Measurements from ENCODE around the gene RIOK2.

The RIOK2 gene

GRCh38 chr5:97115932-97116331 is 67.1 kb downstream of the RIOK2 start:
- H3K9ac ChIP-seq (ENCODE audit: low read depth in 1 of 2, low read length in 2 of 2), result no peak overlapping the region

GRCh38 chr5:97112230-97112629 is 70.8 kb downstream of the RIOK2 start:
- no peak overlapping the region for H3K9ac ChIP-seq (ENCODE audit: low read depth in 1 of 2, low read length in 2 of 2)
- H3K36me3 ChIP-seq (ENCODE audit: control insufficient read depth in 1 of 2, insufficient read depth in 2 of 2, low read length in 2 of 2), result no peaks in the 10 kb centered on the region
- peaks cover 12 to 16% of the 10 kb centered on the region in 2 donors for H3K4me1 ChIP-seq (ENCODE audit: control insufficient read depth in 1 of 2, insufficient read depth in 2 of 2, low read length in 2 of 2)
- no peaks in the 10 kb centered on the region for H3K9me3 ChIP-seq (ENCODE audit: control insufficient read depth in 1 of 2, low read length in 2 of 2)
- peaks cover 0 to 3% of the 10 kb centered on the region in 2 donors for H3K27me3 ChIP-seq (ENCODE audit: control insufficient read depth in 1 of 2, insufficient read depth in 2 of 2, low read length in 2 of 2)
- H3K4me3 ChIP-seq (ENCODE audit: low read depth in 1 of 2, low read length in 2 of 2), result no peak overlapping the region
- no peak overlapping the region for H3K27ac ChIP-seq (ENCODE audit: low read depth, low read length)

More at GRCh38 chr5:97115932-97116331, 67.1 kb downstream of the RIOK2 start:
- H3K4me1 ChIP-seq (ENCODE audit: control insufficient read depth in 1 of 2, insufficient read depth in 2 of 2, low read length in 2 of 2), result peaks cover 9 to 14% of the 10 kb centered on the region in 2 donors
- H3K27me3 ChIP-seq (ENCODE audit: control insufficient read depth in 1 of 2, insufficient read depth in 2 of 2, low read length in 2 of 2), result peaks cover 0 to 1% of the 10 kb centered on the region in 2 donors
- no peak overlapping the region for H3K4me3 ChIP-seq (ENCODE audit: low read depth in 1 of 2, low read length in 2 of 2)
- no peaks in the 10 kb centered on the region for H3K36me3 ChIP-seq (ENCODE audit: control insufficient read depth in 1 of 2, insufficient read depth in 2 of 2, low read length in 2 of 2)
- no peak overlapping the region for H3K27ac ChIP-seq (ENCODE audit: low read depth, low read length)
- no peaks in the 10 kb centered on the region for H3K9me3 ChIP-seq (ENCODE audit: control insufficient read depth in 1 of 2, low read length in 2 of 2)

DNA sequence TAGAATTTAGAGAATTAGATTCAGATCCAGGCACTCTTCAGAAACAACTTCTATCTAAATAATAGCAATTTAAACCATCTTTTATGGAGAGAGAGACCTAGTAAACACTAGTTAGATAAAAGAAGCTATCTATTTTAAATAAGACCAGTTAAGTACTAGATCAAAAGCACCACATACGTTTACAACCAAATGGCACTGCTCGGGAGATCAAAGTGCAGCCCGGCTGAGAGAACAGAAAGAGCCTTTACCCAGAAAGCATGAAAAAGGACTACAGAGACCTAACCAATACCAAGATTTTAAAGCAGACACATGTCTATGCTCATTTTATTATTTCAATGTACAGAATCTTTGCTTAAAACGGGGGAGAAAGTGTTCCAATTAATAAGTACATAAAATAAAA is 71.4 kb downstream of the RIOK2 start:
- peaks cover 14 to 16% of the 10 kb centered on the region in 2 donors for H3K4me1 ChIP-seq (ENCODE audit: control insufficient read depth in 1 of 2, insufficient read depth in 2 of 2, low read length in 2 of 2)
- H3K4me3 ChIP-seq (ENCODE audit: low read depth in 1 of 2, low read length in 2 of 2), result no peak overlapping the region
- H3K27me3 ChIP-seq (ENCODE audit: control insufficient read depth in 1 of 2, insufficient read depth in 2 of 2, low read length in 2 of 2), result peaks cover 0 to 3% of the 10 kb centered on the region in 2 donors
- no peaks in the 10 kb centered on the region for H3K9me3 ChIP-seq (ENCODE audit: control insufficient read depth in 1 of 2, low read length in 2 of 2)
- no peak overlapping the region for H3K9ac ChIP-seq (ENCODE audit: low read depth in 1 of 2, low read length in 2 of 2)
- no peaks in the 10 kb centered on the region for H3K36me3 ChIP-seq (ENCODE audit: control insufficient read depth in 1 of 2, insufficient read depth in 2 of 2, low read length in 2 of 2)
- H3K27ac ChIP-seq (ENCODE audit: low read depth, low read length), result no peak overlapping the region

DNA sequence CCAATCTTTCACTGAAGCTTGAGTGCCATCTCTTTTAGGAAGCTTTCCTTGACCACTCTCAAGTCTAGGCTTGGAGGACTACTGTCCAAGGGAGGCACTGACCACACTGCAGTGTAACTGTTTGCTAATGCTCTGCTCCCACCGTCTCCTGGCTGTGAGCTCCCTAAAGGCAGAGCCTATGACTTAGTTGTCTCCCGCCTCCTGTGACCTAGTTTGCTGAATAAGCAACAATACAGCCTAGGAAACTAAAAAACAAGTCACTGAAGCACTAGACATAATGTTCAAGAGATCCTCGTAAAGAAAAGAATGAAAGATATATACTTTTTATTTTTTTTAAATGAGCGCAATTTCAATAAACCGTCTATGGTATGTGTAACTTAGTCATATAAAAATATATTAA is 72.0 kb downstream of the RIOK2 start:
- Histone ChIP-seq H3K27ac (ENCODE audit: low read depth, low read length) (no peak overlapping the region), H3K9ac (ENCODE audit: low read depth in 1 of 2, low read length in 2 of 2) (no peak overlapping the region), H3K36me3 (ENCODE audit: control insufficient read depth in 1 of 2, insufficient read depth in 2 of 2, low read length in 2 of 2) (no peaks in the 10 kb centered on the region), H3K4me3 (ENCODE audit: low read depth in 1 of 2, low read length in 2 of 2) (no peak overlapping the region), H3K9me3 (ENCODE audit: control insufficient read depth in 1 of 2, low read length in 2 of 2) (no peaks in the 10 kb centered on the region), H3K27me3 (ENCODE audit: control insufficient read depth in 1 of 2, insufficient read depth in 2 of 2, low read length in 2 of 2) (peaks cover 0 to 3% of the 10 kb centered on the region in 2 donors), H3K4me1 (ENCODE audit: control insufficient read depth in 1 of 2, insufficient read depth in 2 of 2, low read length in 2 of 2) (peaks cover 16 to 20% of the 10 kb centered on the region in 2 donors)

All from duodenal mucosa (tissue), 2 donors.